Measurements from ENCODE around the gene PEPD.

DNA sequence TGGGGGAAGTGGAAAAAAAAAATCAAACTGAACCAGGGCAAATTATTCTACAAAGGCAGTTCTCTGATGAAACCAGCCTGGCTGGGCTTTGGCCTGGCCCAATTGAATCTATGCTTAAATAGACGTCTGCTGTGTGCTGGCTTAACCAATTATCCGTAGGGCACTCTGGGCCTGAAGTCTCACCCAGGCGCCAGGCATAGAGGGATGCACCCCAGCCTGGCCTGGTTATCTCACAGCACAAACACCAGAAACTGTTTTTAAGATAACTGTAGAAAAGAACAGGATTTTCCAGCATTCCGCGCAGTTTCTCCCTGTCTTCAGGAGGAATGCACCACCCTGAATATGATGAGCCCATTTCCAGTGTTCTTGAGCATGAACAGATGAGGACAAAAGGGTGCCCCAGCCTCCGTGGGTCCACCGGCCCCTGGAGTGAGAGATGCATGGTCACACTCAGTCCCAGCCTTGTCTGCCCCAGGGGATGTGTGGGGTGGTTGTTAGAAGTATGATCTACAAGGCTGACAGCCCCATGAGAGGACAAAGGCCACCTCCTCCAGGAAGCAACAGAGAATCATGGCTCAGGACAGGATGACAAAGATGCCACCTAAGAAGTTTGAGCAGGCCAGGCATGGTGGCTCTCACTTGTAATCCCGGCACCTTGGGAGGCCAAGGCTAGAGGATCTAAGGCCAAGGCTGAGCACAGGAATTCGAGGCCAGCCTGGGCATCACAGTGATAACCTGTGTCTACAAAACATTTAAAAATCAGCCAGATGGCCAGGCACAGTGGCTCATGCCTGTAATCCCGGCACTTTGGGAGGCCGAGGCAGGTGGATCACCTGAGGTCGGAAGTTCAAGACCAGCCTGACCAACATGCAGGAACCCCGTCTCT lies 50.2 kb downstream of the PEPD start:
- TF ChIP-seq, protein P1, sequence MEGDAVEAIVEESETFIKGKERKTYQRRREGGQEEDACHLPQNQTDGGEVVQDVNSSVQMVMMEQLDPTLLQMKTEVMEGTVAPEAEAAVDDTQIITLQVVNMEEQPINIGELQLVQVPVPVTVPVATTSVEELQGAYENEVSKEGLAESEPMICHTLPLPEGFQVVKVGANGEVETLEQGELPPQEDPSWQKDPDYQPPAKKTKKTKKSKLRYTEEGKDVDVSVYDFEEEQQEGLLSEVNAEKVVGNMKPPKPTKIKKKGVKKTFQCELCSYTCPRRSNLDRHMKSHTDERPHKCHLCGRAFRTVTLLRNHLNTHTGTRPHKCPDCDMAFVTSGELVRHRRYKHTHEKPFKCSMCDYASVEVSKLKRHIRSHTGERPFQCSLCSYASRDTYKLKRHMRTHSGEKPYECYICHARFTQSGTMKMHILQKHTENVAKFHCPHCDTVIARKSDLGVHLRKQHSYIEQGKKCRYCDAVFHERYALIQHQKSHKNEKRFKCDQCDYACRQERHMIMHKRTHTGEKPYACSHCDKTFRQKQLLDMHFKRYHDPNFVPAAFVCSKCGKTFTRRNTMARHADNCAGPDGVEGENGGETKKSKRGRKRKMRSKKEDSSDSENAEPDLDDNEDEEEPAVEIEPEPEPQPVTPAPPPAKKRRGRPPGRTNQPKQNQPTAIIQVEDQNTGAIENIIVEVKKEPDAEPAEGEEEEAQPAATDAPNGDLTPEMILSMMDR (IDR thresholded peaks at IDR 0.05) = no peak
- no peak for TF ChIP-seq POLR2A (IDR thresholded peaks at IDR 0.05)
